Measurements from ENCODE around the gene TLE6. TPM values are rescaled to one million over a fixed set of nuclear protein-coding genes. Genes with fewer than 3 reads are reported as not detected.

TLE6 gene
- total RNA-seq, 1 donor from 2014 or later: 4.2 TPM

GRCh38 chr19:2944775-2945574, 32.4 kb upstream of the TLE6 start, which contains the start of gene ZNF77:
Gene ZNF77, minus strand, starts transcription at chr19:2944971. Its CDS starts 131 bp downstream, at chr19:2944840.
- Histone ChIP-seq H3K36me3 (no peaks in the 10 kb centered on the region), H3K27me3 (ENCODE audit: low read depth) (no peaks in the 10 kb centered on the region), H3K27ac (peak within 1 kb of the TSS; percentile 93), H3K4me1 (peaks cover 27% of the 10 kb centered on the region), H3K9me3 (no peaks in the 10 kb centered on the region), H3K4me3 (peak within 1 kb of the TSS; percentile 85)
- TF ChIP-seq CTCF (IDR thresholded peaks at IDR 0.05): no peak
- intact Hi-C loops (cut with DNase I): no loop called here
- peak; percentile 98 to 99 for ATAC-seq
- DNase-seq: peak; percentile 98

- Histone ChIP-seq H3K4me3 (peak overlapping the region; percentile 85), H3K9me3 (no peaks in the 10 kb centered on the region), H3K27me3 (ENCODE audit: low read depth) (no peaks in the 10 kb centered on the region), H3K27ac (peak overlapping the region; percentile 93), H3K36me3 (no peaks in the 10 kb centered on the region), H3K4me1 (peaks cover 27% of the 10 kb centered on the region)
- TF ChIP-seq CTCF (IDR thresholded peaks at IDR 0.05): no peak
- no peak for ATAC-seq
- intact Hi-C loops (cut with DNase I): no loop called here
- DNase-seq: no peak
These were observed 31.7 kb upstream of the TLE6 start for GRCh38 chr19:2945575-2946184.

GRCh38 chr19:2949939-2950285, 27.5 kb upstream of the TLE6 start:
- intact Hi-C loops (cut with DNase I): no loop called here
- H3K27me3 ChIP-seq (ENCODE audit: low read depth): no peaks in the 10 kb centered on the region
- peak overlapping the region; percentile 76 for H3K4me3 ChIP-seq
- H3K27ac ChIP-seq: peak overlapping the region; percentile 92
- TF ChIP-seq CTCF (IDR thresholded peaks at IDR 0.05): no peak
- ATAC-seq (peak; percentile 15 to 17), DNase-seq (no peak)
- H3K9me3 ChIP-seq: no peaks in the 10 kb centered on the region
- peaks cover 17% of the 10 kb centered on the region for H3K4me1 ChIP-seq
- H3K36me3 ChIP-seq: no peaks in the 10 kb centered on the region

GRCh38 chr19:2950286-2951124, 26.9 kb upstream of the TLE6 start:
- intact Hi-C loops (cut with DNase I): no loop called here
- Histone ChIP-seq H3K4me3 (peak overlapping the region; percentile 76), H3K9me3 (no peaks in the 10 kb centered on the region), H3K4me1 (peaks cover 15% of the 10 kb centered on the region), H3K27me3 (ENCODE audit: low read depth) (no peaks in the 10 kb centered on the region), H3K36me3 (no peaks in the 10 kb centered on the region), H3K27ac (peak overlapping the region; percentile 92)
- peak; percentile 96 to 97 for ATAC-seq
- peak; percentile 100 for DNase-seq
- TF ChIP-seq CTCF (IDR thresholded peaks at IDR 0.05): no peak

- DNase-seq (peak; percentile 71), ATAC-seq (peak; percentile 41 to 43)
- H3K4me3 ChIP-seq: peak overlapping the region; percentile 37
- no peaks in the 10 kb centered on the region for H3K9me3 ChIP-seq
- peaks cover 12% of the 10 kb centered on the region for H3K4me1 ChIP-seq
- H3K27ac ChIP-seq: peak overlapping the region; percentile 82
- H3K27me3 ChIP-seq (ENCODE audit: low read depth): no peaks in the 10 kb centered on the region
- H3K36me3 ChIP-seq: no peaks in the 10 kb centered on the region
- TF ChIP-seq CTCF (IDR thresholded peaks at IDR 0.05): no peak
- intact Hi-C loops (cut with DNase I): no loop called here
These were observed 24.3 kb upstream of the TLE6 start for GRCh38 chr19:2952953-2953481.

Data from lower lobe of right lung (tissue), 2 donors.